GM19468 (cell line): ENCODE measurements around the gene NCKAP5.
"Not testable (repeated sequence)": the region's sequence is repeated elsewhere in the genome, so short reads cannot be mapped to it uniquely, and the experiment has no call there.

Experiments used
- ATAC-seq: cut with Tn5 transposase; IDR thresholded peaks from one replicate; pipeline ENCODE4 v1.9.1; 2021; ENCODE audit warnings: mild to moderate bottlenecking, moderate library complexity, moderate number of reproducible peaks; ENCODE audit not compliant: unreplicated experiment; ENCODE audit errors: extremely low read depth

NCKAP5 gene

DNA sequence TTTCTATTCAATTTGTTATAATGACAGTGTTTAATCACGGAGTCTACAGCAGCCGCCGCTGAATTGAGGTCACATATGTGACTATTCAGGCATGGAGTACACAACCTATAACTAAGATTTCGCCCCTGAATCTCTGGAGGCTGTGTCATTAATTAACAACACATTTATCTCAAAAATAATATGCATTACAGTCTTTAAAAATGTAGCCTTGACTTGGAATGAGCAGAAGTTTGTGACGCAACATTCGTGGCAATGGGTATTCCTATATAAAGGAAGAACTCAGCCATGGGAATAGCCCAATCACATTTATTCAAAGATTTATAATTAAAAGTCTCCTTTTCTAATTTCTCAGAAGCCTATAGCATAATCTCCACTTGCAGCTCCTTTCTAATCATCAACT lies 837.7 kb downstream of the NCKAP5 start:
- no peak for ATAC-seq

DNA sequence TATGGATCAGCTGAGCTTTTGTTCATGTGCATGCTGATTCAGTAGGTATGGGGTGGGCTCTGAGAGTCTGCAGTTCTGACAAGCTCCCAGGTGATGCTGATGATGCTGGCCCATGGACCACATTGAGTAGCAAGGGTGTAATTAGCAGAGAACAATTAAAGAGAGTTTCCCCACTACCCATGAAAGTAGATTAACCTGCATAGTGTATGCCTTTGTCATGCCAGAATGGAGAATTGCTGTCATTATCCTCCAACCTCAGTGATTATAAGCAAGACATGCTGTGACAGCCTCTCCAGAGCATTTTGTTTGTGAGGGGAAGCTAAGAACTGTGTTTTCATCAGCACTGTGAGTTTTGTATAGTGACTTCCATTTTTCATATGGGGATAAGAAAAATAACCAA lies 838.7 kb downstream of the NCKAP5 start:
- no peak for ATAC-seq

DNA sequence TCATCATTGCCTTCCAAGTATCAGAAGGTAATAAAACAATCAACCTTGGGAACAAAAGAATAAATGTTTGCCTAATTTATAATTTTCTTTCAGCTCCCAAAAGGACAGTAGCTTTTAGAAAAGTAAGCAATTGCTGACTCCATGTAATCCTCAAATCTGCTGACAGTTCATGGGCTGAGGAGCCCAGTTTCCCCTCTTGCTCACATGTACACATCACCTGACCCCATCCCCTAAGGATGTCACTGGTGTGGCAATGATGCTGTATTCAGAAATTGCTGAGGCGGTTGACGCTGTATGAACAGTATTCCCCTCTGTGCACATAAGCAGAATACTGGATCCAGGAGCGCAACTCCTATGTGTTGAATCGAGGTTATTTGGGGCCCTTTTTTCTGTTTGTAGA lies 842.1 kb downstream of the NCKAP5 start:
- no peak for ATAC-seq

DNA sequence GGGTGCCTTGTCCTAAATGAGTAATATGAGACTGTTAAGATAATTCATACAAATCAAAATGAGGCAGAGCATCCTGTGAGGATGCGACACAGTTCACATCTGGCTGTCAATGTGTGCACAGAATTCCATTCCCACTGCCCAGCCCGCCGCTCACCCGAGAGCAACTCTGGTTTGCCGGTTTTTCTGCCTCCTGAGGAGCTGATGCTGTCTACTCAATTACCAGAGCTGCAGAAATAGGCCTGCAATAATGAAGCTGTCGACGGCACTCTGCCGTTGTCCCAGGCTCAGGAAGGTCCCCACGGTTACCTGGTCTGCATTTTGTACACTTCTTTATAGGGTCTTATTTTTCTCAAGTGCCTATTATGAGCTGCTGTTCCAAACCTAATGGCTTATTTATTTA lies 842.5 kb downstream of the NCKAP5 start:
- no peak for ATAC-seq

DNA sequence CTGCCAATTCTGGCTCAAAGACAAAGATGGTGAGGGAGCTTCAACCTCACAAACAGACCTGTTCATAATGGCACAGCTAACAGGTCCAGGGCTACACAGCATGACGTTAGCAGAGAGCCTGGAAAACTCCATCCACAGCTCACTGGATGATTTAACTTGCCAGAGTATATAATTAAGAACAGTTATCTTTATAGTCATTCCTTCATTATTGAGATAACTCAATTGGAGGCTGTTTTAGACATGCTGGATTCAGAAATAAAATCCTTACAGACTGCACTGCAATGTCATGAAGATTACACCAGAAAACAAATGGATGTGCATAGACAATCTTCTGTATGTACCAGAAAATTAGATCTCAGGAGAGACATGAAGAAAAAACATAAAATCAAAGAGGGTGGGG lies 843.1 kb downstream of the NCKAP5 start:
- no peak for ATAC-seq

DNA sequence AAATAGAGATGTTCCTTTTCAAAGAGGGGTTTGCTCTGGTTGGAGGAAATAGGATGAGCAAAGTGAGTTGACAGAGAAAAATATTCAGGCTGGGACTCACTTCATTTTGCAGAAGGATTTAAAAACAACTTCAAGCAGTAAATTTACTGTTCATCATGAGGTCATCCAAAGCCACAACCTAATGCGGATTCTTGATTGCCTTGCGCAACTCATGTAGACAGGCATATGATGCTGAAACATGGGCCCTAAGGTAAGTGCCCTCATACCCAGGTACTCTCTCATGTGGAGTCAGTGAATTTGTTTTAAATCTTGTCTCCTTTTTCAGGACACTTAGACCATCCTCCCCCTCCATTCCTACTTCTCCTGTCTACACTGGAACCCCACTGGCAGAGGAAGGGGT lies 846.3 kb downstream of the NCKAP5 start:
- ATAC-seq: no peak

DNA sequence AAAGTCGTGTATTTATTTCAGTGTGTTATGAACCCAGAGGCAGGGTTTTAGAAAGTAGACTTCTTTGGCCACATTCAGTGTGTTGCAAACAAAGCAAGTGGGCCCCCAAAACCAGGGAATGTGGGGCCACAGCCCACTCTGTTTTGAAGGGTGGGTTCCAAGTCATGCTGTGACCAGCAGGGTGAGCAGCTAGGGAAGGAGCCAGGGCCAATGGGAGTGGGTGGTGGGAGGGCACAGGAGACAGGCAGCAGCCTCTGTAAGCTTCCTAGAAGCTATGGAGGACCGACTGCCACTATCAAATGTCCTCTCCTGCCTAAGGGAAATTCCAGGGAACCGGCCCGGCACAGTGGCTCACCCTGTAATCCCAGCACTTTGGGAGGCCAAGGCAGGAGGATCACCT lies 847.9 kb downstream of the NCKAP5 start:
- ATAC-seq: no peak

DNA sequence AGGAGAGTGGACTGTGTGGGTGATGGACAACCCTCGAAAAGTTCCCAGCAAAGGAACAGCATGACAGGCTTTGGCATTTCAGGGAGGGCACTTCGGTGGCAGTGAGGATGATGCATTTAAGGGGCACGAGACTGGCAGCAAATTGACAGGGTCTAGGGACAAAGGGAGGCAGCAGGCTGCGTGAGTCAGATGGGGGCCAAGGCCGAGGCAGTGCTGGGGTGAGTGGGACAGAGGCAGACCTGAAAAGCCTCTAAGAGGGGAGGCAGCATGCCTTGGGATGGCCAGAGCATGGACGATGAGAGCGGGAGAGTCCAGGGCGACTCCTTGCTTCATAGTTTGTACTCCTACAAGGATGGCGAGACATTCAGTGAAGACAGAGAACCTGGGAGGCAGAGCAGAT lies 848.8 kb downstream of the NCKAP5 start:
- ATAC-seq: no peak

DNA sequence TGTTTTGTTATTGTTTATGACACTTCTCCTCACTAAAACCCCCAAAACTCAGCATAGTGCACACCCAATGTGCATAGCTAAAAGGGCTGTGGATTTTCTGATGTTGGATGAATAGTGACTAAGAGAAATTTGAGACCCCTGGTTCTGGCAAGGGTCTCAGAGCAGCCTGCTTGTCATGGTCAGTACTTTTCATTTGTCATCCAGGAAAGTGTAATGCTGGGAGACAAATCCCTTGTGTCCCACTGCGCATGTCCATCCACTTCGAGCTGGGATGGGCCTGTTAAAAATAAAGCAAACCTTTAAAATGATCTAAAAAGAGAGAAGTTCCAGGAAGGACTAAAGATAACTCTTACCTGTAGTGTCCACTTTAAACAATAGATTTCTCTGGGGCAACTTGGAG lies 851.3 kb downstream of the NCKAP5 start:
- ATAC-seq: no peak

DNA sequence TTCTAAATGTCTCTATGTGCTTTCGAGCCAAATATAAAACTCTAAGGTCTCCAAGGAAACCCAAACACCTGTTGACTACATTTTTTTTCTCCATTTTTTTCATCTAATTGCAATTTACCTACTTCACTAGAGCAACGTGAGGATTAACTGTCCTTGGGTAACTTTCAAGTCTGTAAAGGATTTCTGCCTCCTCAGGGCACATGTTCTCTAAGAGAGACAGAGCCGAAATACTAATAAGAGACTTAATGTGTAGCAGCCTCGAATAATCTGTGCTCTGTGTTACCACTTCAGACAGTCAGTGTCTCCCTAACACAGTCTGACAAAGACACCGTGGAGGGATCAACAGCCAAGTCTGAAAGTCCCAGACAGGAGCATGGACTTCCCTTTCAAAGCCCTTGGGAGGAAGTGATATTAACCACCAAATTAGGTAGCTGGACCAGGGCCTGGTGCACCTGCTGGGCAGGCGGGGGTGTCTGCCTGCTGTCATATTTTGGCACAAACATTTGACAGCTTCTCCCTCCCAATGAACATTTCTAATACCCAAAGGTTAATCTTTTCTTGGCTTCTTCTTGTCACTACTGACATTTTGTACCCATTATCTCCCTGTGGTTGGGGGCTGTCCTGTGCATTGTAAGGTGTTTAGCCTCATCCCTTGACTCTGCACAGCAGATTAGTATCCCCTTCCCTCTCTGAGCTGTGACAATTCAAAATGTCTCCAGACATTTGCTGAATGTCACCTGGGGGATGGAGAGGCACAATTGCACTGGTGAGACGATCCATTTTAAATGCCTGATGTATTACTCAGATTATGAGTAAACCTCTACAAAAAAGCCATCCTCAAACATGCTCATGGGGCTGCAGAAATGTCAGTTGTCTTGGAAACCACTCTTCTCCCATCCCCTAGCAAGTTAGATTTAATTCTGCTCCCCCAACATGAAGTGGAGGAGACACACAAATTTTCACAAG lies 852.6 kb downstream of the NCKAP5 start:
- peak; percentile 39 for ATAC-seq

DNA sequence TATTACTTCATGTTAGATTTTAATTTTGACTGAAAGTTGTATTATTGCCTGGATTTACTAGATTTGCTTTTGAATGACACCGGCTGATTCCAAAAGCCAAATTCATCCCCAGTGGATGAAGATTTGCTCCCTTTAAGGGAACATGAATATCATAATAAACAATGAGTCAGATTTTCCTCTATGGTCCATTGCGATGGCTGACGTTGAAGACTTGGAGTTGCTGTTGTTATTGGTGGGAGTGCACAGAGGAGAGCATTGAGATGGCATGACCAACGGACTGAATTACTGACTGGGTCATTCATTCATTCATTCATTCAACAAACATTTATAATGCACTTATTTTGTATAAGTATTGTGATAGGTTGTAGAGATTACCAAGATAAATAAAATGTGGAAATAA lies 864.9 kb downstream of the NCKAP5 start:
- ATAC-seq: no peak

DNA sequence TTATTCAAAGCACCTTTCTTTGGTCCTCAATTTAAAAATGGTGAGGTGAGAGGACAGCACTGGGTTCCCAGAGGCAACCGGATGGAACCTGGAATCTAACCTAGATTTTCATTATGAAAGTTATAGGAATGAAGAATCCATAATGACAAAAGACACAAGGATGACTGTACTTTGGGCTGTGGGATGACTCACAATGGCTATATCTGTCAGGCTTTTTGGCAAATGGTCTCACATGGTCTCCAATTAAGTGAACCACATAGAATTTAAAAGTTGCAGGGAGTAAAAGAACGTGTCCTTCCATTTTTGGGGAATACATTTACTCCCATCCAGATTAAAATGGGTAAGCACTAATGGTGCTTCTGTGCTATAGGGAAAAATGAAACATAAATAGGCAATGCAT lies 866.5 kb downstream of the NCKAP5 start:
- ATAC-seq: no peak

DNA sequence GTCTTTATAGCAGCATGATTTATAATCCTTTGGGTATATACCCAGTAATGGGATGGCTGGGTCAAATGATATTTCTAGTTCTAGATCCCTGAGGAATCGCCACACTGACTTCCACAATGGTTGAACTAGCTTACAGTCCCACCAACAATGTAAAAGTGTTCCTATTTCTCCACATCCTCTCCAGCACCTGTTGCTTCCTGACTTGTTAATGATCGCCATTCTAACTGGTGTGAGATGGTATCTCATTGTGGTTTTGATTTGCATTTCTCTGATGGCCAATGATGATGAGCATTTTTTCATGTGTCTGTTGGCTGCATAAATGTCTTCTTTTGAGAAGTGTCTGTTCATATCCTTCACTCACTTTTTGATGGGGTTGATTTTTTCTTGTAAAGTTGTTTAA lies 868.5 kb downstream of the NCKAP5 start:
- ATAC-seq: not testable (repeated sequence)

DNA sequence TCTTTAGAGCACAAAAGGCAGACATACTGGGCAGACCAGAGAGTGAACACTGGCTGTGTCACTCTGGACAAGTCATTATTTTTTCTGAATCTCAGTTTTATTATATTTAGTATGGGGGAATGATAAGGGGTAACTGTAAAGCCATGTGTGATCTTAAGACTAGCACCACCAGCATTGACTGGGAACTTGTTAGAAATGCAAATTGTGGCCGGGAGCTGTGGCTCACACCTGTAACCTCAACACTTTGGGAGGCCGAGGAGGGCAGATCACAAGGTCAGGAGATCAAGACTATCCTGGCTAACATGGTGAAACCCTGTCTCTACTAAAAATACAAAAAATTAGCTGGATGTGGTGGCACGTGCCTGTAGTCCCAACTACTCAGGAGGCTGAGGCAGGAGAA lies 869.9 kb downstream of the NCKAP5 start:
- not testable (repeated sequence) for ATAC-seq

DNA sequence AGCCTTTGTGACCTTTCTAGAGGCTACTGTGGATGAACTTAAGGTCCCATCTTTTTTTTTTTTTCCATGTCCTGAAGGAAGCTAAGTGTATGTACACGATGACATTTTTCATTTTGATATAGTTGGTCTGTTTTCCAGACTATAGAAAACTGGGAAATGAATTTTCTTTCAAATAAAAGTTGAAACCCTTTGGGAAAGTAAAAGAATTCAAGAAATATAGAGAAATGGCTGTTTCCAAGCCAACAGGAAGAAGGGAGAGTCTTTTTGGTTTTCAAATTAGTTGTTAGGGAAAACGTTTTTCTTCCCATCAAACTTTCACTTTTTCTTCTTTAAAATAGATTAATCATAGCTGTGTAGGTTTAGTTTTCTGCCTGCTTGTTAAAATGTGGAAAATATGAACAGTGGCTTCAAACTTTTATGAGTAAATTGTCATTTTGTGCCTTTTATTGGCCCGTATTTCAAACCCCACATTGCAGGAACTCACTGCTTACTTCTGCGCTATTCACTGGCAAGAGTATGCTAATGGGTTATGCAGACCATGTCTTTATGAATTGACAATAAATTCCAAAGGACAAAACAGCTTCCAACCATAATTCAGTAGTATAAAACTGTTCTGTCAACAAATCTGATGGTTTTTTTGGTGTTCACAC lies 870.6 kb downstream of the NCKAP5 start:
- ATAC-seq: no peak

DNA sequence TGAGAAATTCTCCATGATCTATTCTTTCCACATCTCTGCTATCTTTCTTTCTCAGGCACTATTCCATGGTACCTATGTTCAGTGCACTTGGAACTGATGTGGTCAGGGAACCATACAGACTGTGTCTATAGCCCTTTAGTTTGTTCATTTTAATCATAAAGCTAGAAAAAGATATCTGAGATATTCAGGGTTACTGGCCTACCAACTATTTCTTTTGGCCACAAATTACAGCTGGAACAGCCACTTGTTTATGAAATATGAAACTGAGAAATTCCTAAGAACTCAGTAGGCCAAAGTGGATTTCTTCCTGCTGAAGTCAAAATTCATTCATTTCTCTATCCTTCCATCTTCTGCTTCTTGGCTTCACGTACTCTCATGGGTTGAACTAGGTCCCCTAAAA lies 875.4 kb downstream of the NCKAP5 start:
- ATAC-seq: no peak

DNA sequence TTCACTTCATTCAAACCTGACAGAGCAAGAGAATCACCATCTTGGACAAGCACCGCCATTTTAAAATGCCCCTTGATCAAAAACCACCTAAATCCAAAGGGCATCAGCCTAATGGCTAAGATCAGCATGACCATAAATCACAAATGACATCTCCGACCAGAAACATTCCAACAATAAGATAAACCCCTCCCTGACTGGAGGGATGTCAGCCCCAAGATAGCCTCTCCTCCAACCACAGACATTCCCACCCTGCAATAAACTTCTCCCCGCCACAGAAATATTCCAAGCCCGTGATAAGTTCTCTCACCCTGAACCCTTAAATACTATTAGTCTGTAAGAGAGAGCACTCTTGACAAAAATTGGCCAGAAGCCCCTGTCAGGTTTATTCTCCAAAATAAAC lies 876.7 kb downstream of the NCKAP5 start:
- no peak for ATAC-seq

DNA sequence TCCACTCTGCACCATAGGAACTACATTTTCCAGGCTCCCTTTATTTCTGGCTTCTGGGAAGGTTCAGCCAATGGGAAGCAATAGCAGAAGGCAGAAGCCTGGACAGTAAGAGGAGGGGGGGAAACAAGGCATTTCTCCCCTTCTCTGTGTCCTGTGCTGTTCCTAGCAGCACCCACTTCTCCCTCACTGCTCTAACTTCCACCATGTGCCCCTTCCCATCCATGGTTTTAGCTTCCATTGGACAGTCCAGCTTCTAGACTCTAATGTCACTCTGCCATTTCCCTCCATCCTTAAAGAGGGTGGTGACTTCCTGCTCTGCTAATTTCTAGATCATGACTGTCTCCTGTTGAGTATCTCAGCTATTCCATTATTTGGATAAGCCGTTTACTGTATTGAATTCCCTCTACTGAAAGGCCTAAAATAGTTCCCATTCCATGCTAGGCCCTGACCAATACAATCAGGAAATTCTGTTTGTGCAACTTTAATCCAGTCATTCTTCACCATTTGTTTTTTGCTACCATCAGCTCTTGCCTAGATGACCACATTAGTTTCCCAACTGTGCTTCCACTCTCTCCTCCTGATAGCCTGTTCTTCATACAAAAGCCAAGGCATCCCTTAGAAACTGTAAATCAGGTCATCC lies 877.5 kb downstream of the NCKAP5 start:
- no peak for ATAC-seq

DNA sequence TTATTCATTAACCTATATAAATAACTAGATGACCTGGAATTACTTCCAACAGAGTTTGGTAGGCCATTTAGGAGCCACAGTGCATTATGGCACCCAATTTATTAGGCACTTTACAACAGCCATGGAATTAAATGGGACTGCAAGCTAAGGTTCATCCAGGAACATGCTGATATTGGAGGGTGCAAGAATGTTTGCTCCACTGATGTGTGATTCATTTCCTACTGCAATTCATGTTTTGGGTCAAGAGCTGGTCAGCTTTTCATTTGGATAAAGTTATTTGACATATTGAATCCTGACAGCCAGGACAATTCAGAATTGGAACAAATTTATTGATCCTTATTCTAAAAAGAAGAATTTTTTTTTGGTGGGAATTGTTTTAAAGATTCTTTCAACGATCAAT lies 886.5 kb downstream of the NCKAP5 start:
- ATAC-seq: no peak

DNA sequence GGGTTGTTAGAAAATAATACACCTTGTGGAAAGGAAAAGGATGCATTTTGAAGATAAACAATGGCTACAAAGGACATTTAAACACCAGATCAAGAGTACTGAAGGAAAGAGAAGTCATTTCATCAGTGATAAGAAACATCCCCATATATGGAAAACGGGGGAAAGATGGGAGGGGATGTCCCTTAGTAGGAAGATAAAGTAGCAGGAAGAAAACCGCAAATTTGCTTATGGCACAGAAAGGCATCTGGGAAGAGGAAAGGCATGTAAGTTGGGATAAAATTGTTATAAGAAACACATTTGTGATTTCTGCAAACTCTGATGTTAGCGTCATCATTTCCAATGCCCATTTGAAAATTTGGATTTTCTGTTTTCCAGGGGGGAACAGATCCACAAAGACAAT lies 887.7 kb downstream of the NCKAP5 start:
- no peak for ATAC-seq

DNA sequence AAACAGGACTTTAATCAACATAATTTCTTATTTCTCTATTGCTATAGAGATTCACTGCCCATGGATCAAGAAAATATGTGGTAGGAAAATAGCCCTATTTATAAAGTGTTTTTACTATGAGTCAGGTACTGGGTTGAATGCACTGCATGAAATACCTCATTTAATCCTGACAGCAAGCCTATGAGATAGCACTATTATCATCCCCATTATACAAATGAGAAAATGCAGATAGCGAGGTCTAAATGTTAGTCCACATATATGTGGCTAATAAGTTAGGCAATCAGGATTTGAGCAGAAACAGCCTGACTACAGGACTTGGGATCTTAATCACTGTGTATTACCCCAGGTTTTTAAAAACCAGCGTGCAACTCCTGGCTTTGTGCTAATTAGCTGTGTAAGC lies 889.8 kb downstream of the NCKAP5 start:
- ATAC-seq: no peak
